Right ventricle myocardium inferior (tissue), 1 donor: Measurements from ENCODE around the gene MGAT2. TPM values are rescaled to one million over a fixed set of nuclear protein-coding genes. Genes with fewer than 3 reads are reported as not detected.
"Not testable (repeated sequence)": the region's sequence is repeated elsewhere in the genome, so short reads cannot be mapped to it uniquely, and the experiment has no call there.

ENCODE experiments used
- ATAC-seq: fragments of 200-7000 bp; cut with Tn5 transposase; one replicate; pipeline ENCODE4 v1.9.1; 2020; ENCODE audit warnings: mild to moderate bottlenecking, moderate library complexity
- DNase-seq: peaks from one replicate; pipeline ENCODE4 v3.0.0; 2021; ENCODE audit errors: missing footprints
- intact Hi-C: fragments of 100-400 bp; cut with DNase I; formaldehyde crosslinking; loops from one replicate; pipeline ENCODE4 v1.11.0; 2022
- total RNA-seq: library from RNA; stranded (reverse); fragmentation: NEBNext Ultra II Directional; extraction: Animal tissue kit (Norgen Biotek cat#: 25700); gene quantifications from one replicate; pipeline ENCODE4 v1.2.1, GENCODE V29; 2021
- donor health status: DM: no; HTN: yes; CAD: no; lungs with severe emphysema.

The MGAT2 gene
- total RNA-seq, 1 donor from 2014 or later, result 10.8 TPM

DNA sequence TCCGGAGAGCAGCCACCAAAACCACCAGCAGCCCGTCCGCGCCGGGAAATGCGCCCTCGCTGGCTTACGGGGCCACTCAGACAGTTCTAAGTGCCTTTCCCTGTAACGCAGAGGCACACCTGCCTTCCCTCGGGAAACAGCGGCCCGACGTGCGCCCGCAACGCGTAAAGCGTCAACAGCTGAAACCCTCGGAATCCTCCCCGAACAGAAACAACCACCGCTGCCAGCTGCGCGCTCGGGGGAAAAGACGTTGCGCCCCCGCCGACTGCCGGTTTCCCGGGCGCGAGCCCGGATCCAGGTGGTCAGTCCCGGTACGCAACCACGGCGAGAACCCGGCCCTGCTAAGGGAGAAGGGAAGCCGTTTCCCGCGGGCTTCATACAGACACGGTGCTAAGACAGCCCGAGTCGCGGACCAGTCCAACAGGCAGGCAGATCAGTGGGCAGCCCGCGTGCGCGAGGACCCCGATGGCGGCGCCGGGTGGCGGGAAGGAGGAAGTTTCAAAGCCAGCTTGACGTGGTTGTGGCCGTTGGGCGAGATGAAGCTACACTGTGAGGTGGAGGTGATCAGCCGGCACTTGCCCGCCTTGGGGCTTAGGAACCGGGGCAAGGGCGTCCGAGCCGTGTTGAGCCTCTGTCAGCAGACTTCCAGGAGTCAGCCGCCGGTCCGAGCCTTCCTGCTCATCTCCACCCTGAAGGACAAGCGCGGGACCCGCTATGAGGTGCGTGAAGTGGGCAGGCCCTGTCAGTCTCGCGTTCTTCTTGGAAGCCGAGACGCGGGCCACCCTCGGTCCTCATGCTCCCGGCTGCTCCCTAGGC, 21.9 kb upstream of the MGAT2 start, which contains the start of gene LRR1:
LRR1 (plus strand) TSS at position 456 of the 816 bp plus-strand sequence; CDS start at position 537, 81 bp downstream.
- DNase-seq (peak; percentile 95), ATAC-seq (peak; percentile 90)
- intact Hi-C loops, result loop anchor here (2.0 kb wide), 1 partner anchor 20 kb away; no protein-coding TSS in a partner anchor

DNA sequence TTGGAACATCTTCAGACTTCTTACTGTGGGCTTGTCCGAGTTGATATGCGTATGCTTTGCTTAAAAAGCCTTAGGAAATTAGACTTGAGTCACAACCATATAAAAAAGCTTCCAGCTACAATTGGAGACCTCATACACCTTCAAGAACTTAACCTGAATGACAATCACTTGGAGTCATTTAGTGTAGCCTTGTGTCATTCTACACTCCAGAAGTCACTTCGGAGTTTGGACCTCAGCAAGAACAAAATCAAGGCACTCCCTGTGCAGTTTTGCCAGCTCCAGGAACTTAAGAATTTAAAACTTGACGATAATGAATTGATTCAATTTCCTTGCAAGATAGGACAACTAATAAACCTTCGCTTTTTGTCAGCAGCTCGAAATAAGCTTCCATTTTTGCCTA, 13.0 kb upstream of the MGAT2 start:
- no peak for DNase-seq
- intact Hi-C loops, result no loop called here
- ATAC-seq, result no peak

DNA sequence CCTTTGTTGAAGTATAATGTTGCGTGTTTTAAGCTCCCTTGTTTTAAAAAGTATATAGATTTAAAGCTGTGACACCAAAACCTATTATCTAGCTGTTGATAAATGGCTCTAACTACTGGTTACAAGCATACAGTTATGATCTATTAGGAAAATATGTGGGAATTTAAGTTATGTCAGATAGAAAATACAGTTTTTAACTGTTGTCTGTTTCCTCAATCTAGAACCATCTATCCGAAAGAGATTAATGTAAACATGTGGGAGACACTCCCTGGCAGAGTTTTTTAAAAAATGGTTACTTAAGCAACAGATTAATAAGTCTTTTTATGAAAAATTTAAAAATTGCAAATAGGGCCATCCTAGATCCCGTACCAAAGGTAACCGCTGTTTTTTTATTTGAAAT, 8.3 kb upstream of the MGAT2 start:
- DNase-seq, result no peak
- no peak for ATAC-seq
- intact Hi-C loops, result no loop called here

DNA sequence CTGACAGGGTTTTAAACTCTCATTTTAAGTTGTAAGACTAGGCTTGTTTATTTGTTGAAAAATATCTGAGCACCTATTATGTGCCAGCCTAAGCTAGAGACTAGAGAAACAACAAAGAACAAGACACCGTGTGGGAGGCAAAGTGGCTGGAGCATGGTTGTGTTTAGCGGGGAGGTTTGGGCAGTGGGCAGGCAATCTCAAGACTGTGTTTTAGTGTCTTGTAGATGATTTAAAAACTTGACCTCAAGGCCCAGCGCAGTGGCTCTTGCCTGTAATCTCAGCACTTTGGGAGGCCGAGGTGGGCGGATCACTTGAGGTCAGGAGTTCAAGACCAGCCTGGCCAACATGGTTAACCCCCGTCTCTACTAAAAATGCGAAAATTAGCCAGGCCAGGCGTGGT, 7.9 kb upstream of the MGAT2 start:
- DNase-seq (no peak), ATAC-seq (no peak)
- intact Hi-C loops, result no loop called here

- DNase-seq, result no peak
- ATAC-seq, result no peak
- intact Hi-C loops, result no loop called here
These were observed 6.4 kb upstream of the MGAT2 start for GRCh38 chr14:49614196-49614595.

GRCh38 chr14:49615776-49616175, 4.8 kb upstream of the MGAT2 start:
- intact Hi-C loops, result no loop called here
- ATAC-seq (no peak), DNase-seq (no peak)

GRCh38 chr14:49617852-49618519, 2.6 kb upstream of the MGAT2 start:
- intact Hi-C loops, result loop anchor here (2.0 kb wide), 1 partner anchor 19 kb away; the partner anchor contains the start of gene LRR1
- DNase-seq (no peak), ATAC-seq (no peak)

DNA sequence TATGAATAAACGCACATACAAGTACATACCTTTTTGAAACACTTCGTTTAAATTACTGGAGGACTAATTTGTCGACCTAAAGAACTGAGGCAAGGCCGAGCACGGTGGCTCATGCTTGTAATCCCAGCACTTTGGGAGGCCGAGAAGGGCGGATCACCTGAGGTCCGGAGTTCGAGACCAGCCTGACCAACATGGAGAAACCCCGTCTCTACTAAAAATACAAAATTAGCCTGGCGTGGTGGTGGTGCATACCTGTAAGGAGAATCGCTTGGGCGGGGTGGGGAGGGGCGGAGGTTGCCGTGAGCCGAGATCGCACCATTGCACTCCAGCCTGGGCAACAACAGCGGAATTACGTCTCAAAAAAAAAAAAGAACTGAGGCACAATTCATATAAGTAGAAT, 1.3 kb upstream of the MGAT2 start:
- not testable (repeated sequence) for DNase-seq, ATAC-seq
- intact Hi-C loops, result loop anchor here (2.0 kb wide), 1 partner anchor 20 kb away; the partner anchor contains the start of gene LRR1

DNA sequence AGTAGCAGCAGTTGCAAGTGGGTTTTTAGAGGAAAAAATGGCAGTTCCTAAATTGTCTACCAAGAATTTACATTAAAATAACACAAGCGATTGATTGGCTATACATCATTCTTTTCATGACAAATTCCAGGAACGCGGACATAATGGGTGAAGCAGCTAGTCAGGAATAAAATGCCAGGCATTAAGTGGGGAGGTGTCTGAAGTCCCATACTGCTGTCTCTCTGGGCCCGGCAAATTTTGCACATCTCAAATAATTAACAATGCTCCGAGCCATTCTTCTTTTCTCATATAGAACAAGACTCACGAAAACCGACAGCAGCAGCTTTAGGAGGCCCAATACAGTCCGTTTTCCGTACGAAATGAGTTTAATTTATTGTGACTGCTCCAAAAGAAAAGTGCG, 869 bp upstream of the MGAT2 start:
- DNase-seq, result no peak
- intact Hi-C loops, result loop anchor here (2.0 to 5.0 kb wide), 3 partner anchors 15 to 32 kb away; partner anchors contain the start of genes DNAAF2, LRR1 and RPS29
- no peak for ATAC-seq

DNA sequence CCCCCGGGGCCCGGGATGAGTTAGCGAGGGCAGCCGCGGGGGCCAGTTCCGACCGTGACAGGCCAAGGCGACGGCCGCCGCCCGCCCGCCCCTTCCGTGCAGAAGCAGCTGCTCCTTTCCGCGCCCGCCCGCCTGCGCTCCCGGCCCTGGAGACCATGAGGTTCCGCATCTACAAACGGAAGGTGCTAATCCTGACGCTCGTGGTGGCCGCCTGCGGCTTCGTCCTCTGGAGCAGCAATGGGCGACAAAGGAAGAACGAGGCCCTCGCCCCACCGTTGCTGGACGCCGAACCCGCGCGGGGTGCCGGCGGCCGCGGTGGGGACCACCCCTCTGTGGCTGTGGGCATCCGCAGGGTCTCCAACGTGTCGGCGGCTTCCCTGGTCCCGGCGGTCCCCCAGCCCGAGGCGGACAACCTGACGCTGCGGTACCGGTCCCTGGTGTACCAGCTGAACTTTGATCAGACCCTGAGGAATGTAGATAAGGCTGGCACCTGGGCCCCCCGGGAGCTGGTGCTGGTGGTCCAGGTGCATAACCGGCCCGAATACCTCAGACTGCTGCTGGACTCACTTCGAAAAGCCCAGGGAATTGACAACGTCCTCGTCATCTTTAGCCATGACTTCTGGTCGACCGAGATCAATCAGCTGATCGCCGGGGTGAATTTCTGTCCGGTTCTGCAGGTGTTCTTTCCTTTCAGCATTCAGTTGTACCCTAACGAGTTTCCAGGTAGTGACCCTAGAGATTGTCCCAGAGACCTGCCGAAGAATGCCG, 699 bp downstream of the MGAT2 start:
- DNase-seq (peak; percentile 93), ATAC-seq (peak; percentile 65)
- intact Hi-C loops, result loop anchor here (2.0 to 5.0 kb wide), 2 partner anchors 14 to 34 kb away; partner anchors contain the start of genes DNAAF2 and RPS29

DNA sequence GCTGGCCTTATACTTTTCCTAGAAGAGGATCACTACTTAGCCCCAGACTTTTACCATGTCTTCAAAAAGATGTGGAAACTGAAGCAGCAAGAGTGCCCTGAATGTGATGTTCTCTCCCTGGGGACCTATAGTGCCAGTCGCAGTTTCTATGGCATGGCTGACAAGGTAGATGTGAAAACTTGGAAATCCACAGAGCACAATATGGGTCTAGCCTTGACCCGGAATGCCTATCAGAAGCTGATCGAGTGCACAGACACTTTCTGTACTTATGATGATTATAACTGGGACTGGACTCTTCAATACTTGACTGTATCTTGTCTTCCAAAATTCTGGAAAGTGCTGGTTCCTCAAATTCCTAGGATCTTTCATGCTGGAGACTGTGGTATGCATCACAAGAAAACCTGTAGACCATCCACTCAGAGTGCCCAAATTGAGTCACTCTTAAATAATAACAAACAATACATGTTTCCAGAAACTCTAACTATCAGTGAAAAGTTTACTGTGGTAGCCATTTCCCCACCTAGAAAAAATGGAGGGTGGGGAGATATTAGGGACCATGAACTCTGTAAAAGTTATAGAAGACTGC, 1.5 kb downstream of the MGAT2 start:
- ATAC-seq (no peak), DNase-seq (no peak)
- intact Hi-C loops, result loop anchor here (5.0 kb wide), 1 partner anchor 35 kb away; the partner anchor contains the start of gene RPS29

GRCh38 chr14:49623387-49623786, 2.8 kb downstream of the MGAT2 start:
- no peak for DNase-seq
- intact Hi-C loops, result loop anchor here (5.0 kb wide), 1 partner anchor 36 kb away; the partner anchor contains the start of gene RPS29
- ATAC-seq, result no peak

DNA sequence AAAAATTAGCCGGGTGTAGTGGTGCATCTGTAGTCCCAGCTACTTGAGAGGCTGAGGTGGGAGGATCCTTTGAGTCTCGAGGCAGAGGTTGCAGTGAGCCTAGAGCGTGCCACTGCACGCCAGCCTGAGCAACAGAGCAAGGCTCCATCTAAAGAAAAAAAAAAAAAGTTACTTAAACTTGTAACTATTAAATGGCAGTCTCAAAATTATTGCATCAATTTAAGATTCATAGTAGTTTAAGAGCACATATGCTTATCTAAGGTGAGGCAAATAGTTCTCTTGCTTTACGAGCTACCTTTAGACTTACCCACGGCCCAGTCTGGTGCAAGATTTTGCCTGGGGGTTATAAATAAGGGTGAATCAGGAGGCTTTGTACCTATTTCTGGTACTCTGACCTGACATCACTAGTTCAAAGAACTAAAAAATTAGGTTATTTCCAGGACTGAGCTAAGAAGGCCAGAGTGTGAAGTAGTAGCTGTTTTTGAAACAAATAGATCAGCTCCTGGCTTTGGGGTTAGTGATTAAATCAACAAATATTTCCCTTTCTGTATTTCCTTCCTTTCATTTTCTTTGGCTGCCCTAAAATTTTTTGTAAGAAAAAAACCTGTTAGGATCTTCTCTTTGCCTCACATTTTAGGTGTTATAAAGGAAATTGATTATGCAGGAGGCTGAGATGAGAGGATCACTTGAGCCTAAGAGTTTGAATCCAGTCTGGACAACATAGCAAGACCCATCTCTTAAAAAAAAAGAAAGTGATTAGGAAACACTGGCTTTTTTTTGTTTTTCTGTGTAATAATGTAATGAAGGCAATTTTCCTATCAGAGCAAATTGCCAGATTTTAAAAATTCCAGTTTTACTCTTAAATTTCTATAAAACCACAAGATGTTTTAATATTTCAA, 3.6 kb downstream of the MGAT2 start:
- no peak for DNase-seq
- intact Hi-C loops, result loop anchor here (5.0 kb wide), 1 partner anchor 37 kb away; the partner anchor contains the start of gene RPS29
- no peak for ATAC-seq

DNA sequence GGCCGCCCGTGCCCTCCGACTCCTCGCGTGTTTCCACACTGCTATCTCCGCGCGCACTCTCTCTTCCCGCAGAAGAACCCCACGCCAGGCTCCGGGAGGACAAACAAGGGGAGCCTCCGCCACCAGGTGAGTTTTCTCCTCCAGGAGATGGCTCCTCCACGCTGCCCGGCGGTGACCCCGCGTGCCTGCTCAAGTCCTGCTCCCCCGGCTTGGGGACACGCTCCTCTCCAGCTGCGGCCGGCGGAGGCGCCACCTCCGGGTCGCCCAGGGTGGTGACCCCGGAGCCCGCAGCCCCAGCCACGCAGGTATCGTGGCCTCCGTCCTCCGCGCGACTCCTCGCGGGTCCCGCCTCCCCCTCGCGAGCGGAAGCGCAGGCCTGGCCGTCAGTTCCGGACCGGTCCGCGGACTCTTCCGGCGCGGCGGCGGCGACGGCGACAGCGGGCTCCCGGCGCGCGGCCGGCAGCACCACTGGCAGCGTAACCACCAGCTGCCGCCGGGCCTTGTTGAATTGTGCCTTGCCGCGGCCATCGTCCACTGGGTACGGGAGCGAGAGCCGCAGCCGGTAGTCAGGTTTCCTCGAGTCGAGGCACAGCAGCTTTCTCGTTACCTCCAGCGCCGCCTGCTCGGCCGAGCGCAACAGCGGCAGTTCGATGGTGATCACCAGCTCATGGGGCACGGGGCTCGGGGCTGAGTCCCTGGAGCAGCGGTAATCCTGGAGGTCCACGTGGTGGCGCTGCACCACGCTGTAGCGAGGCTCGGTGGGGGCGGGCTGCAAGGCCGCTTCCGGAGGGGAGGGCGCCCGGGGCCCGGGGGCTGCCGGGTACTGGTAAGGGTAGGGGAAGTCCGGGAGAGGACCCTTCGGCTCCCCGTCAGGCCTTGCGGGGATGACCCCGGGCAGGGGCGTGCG, 13.3 kb downstream of the MGAT2 start:
- ATAC-seq (peak; percentile 97), DNase-seq (peak; percentile 96)
- intact Hi-C loops, result loop anchor here (2.0 to 10.0 kb wide), 4 partner anchors 13 to 231 kb away; partner anchors contain the start of genes KLHDC1, KLHDC2, MGAT2 and RPL36AL

DNA sequence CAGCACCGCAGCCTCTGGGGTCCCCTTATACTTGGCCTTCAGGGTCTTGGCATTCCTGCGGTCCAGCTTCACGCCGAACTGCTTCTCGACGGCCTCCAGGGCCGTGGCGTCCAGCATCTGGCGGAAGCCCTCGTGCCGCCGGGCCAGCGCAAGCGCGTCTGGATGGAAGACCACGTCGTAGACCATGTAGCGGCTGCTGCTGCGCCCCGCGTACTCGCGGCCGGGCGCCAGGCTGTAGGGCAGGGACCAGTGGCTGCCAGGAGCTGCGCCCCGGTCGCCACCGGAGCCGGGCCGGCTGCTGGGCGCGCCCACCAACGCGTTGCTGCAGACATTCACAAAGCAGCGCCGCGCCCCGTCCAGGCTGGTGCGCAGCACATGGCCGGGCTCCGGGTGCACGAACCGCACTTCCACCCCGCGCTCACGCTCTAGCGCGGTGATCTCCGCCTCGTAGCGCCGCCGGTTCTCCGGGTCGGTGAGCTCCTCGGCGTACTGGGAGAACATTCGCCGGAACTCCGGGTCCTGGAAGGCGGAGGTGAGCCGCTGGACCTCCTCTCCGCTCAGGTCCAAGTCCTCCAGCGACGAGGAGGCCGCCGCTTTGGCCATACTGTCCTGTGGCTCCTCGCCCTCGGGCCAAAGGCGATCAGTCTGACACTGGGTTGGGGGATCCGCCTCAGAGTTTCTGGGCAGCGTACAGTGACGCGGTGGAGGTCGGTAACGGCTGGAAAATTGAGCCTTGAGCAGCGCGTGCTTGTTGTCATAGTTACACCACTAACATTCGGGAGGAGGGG, 14.1 kb downstream of the MGAT2 start, which contains the start of gene DNAAF2:
DNAAF2 (minus strand) TSS at position 698 of the 788 bp plus-strand sequence; CDS start at position 603, 95 bp downstream.
- intact Hi-C loops, result loop anchor here (2.0 to 10.0 kb wide), 4 partner anchors 14 to 230 kb away; partner anchors contain the start of genes KLHDC1, KLHDC2, MGAT2 and RPL36AL
- ATAC-seq, result peak; percentile 51
- peak; percentile 86 for DNase-seq
